HL-60/S4 (cell line): ENCODE results near the gene ABLIM2.
"Not testable (repeated sequence)": the region's sequence is repeated elsewhere in the genome, so short reads cannot be mapped to it uniquely, and the experiment has no call there.

Experiments
- in situ Hi-C: fragments of 300-500 bp; cut with MboI; formaldehyde crosslinking; loops from 2 replicates; pipeline ENCODE4 v1.14.3; 2022; ENCODE audit warnings: low sequenced_read_pairs

ABLIM2 gene

DNA sequence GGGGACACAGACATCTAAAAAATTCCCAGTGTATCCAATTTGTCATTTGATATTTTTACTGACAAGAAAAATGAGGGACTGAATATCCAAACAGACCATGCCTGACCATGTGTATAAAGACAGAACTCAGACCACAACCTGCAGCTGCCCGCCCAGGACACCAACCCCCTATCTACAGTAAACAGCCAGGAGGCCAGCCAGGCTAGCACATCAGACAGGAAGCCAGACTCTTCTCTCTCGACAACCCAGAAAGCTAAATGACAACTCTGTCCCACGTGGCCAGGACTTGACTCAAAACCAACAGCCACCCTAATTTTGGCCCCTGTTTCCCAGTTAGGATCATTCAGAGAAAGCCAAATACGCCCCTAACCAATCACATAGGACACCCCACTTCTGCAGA, 234.0 kb downstream of the ABLIM2 start:
- in situ Hi-C loops = no loop called here

DNA sequence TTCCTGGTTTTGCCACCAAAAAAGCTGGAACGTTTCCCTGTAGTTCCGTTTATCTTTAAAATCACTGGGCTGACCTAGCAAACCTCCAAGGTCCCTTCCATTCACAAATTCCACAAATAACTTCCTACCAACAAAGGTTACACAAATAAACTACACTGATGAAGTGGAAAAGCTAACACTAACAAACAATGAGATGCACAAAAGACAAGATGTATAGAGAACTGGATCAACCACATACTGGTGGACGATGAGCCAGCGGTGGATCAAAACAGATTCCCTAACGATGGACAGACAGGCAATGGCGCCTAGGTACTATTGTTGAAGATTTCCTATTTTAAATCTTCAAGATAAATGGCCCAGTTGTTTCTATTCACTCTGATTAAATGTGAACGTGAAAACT, 234.4 kb downstream of the ABLIM2 start:
- in situ Hi-C loops = no loop called here

DNA sequence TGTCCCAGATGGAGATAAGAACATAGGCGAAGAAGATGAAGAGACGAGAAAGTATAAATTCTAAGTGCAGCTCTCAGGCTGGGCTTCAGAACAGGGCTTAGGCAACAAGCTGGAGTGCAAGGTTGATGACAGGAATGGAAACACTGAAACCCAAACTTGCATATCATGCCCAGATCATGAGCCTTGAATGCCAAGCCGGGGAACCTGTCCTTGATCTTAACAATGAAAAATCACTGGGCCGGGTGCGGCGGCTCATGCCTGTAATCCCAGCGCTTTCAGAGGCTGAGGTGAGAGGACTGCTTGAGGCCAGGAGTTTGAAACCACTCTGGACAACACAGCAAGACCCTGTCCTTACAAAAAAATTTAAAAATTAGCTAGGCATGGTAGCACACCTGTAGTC, 236.1 kb downstream of the ABLIM2 start:
- in situ Hi-C loops = no loop called here

DNA sequence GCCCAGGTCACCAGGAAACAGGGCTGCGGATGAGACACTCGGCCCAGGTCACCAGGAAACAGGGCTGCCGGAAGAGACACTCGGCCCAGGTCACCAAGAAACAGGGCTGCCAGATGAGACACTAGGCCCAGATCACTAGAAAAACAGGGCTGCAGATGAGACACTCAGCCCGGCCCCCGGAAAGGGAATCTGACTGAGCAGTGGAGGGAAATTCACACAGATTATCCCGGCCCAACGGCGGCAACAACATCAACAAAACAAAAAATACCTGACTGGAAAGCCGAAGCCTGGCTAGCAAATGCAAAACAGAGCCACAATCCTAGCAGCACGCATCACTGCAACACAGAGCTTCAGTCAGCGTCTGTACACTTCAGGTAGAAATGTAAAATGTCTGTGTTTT, 239.6 kb downstream of the ABLIM2 start:
- in situ Hi-C loops = no loop called here

DNA sequence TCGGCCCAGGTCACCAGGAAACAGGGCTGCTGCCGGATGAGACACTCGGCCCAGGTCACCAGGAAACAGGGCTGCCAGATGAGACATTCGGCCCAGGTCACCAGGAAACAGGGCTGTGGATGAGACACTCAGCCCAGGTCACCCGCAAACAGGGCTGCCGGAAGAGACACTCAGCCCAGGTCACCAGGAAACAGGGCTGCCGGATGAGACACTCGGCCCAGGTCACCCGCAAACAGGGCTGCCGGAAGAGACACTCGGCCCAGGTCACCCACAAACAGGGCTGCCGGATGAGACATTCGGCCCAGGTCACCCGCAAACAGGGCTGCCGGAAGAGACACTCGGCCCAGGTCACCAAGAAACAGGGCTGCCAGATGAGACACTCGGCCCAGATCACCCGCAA, 240.4 kb downstream of the ABLIM2 start:
- in situ Hi-C loops = not testable (repeated sequence)

DNA sequence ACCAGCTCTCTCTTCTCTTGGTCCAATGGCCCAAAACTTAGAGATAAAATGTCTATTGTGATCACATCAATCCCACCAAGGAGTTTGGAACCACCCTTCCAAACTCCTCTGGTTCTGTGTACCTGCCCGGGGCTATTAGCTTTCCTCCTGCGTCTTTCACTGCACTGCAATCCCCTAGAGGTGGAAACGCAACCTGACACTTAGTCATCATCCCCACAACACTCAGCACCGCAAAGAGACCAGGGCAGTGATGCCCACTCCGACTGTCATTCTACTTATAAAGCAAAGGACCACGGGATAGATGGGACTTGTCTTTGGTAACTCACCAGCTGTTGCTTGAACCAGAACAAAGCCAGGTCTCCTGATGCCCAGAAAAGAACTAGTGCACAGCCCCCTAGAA, 240.9 kb downstream of the ABLIM2 start:
- in situ Hi-C loops = no loop called here

DNA sequence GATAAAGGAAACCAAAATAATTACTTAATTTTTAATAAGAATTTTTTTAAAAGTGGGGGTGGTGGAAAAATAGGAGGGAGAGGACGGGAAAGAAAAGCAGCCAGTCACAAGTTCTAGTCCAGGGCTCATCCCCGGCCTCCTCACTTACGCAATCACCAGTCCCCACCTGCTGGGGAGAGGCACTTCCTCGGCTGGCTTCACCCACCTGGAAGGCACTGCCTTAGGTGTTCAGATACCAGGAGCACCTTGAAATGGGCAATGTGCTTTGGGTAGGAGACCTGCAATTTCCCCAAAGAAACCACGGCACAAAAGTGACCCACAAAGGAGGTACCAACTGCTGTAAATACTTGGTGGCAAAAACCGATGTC, 242.8 kb downstream of the ABLIM2 start:
- in situ Hi-C loops = no loop called here
